ENCODE data around the gene FAM181A. TPM values are rescaled to one million over a fixed set of nuclear protein-coding genes. Genes with fewer than 3 reads are reported as not detected.

FAM181A gene
- total RNA-seq, 1 experiment from 2014 or later: not detected

DNA sequence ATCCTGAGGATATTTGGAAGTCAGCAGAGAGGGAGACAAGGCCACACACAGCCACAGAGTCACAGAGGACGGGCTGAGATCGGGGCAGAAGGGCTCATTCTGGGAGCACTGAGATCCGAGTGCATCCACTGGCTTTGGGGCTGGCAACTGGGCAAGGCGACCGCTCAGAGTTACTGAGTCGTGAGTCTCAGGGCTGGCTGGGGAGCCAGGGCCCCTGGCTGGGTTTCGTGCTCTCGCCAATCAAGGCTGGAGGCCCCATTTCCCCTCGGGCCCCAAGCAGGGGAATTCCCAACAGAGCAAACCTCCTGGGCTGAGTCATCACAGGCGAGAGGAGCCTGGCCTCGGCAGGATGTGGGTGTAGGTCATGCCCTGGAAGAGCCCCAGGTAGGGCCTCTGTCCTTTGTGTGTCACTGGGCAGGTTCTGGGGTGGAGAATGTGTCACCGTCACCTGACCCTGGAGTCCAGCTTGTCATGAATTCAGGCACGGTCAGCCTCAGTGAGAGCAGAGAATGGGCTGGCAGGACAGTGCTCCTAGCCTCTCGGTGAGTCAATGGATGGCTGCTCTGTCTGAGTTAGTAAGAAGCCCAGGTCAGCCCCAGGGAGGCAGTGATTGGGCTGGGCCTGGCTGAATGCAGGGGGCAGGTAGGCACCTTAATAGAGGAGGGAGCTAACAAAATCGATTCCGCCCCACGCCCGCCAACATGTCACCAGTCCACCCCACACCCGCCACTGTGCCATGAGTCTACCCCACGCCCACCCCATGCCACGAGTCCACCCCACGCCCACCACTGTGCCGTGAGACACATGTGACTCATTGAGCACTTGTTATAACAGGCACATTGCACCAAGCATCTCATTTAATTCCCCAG lies 32.3 kb downstream of the FAM181A start:
- Histone ChIP-seq H3T11ph (ENCODE audit: low read length) (no peak overlapping the region), H2BK20ac (ENCODE audit: low read depth, low read length, poor library complexity, severe bottlenecking) (no peak overlapping the region), H2BK12ac (ENCODE audit: insufficient read length, low read depth, low read length) (no peak overlapping the region), H3K23me2 (ENCODE audit: insufficient read length, low read depth, low read length, poor library complexity, severe bottlenecking) (no peaks in the 10 kb centered on the region), H3K4ac (ENCODE audit: low read depth, low read length) (no peak overlapping the region), H3K79me1 (ENCODE audit: insufficient read depth, low read depth, low read length, poor library complexity, severe bottlenecking) (no peaks in the 10 kb centered on the region), H2AFZ (ENCODE audit: low read length) (no peak overlapping the region), H3K9me3 (ENCODE audit: control insufficient read depth, low read depth, low read length) (no peaks in the 10 kb centered on the region), H3K18ac (ENCODE audit: insufficient read length, low read depth, low read length) (peak overlapping the region; percentile 6), H3K4me1 (ENCODE audit: insufficient read depth, low read length) (no peaks in the 10 kb centered on the region), H3K79me2 (ENCODE audit: insufficient read depth, low read length) (no peaks in the 10 kb centered on the region), H2AK5ac (ENCODE audit: insufficient read length, low read length) (no peak overlapping the region), H3K56ac (ENCODE audit: insufficient read length, low read depth, low read length) (no peak overlapping the region), H4K5ac (ENCODE audit: insufficient read length, low read depth, low read length) (no peak overlapping the region), H4K91ac (ENCODE audit: insufficient read length, low read depth, low read length) (no peak overlapping the region), H4K8ac (replicated peaks; ENCODE audit: insufficient read length, low read depth, low read length) (no peak overlapping the region), H3K4me2 (ENCODE audit: insufficient read depth, insufficient read length, low read length) (no peak overlapping the region), H3K14ac (ENCODE audit: insufficient read depth, low read length) (no peak overlapping the region), H3K27ac (ENCODE audit: insufficient read length, low read depth, low read length) (no peak overlapping the region), H2BK15ac (ENCODE audit: low read depth, low read length) (no peak overlapping the region), H4K20me1 (ENCODE audit: control insufficient read depth, insufficient read depth, insufficient read length) (no peaks in the 10 kb centered on the region), H3K9ac (ENCODE audit: extremely low read depth, insufficient read length, low read length) (no peak overlapping the region), H2BK120ac (ENCODE audit: low read depth, low read length, poor library complexity, severe bottlenecking) (no peak overlapping the region), H3K23ac (ENCODE audit: insufficient read length, low read depth, low read length) (no peak overlapping the region), H2BK5ac (ENCODE audit: insufficient read length, low read length) (no peak overlapping the region), H3K27me3 (ENCODE audit: insufficient read depth, low read length) (no peaks in the 10 kb centered on the region)
- H3K36me3 Mint-ChIP-seq (ENCODE audit: insufficient read depth in 1 of 3, low read depth in 3 of 3): no peaks in the 10 kb centered on the region
- peak overlapping the region in 1 of 3 experiments; percentile 91; a peak in 2 of 7 replicates for H3K27ac Mint-ChIP-seq
- peak; percentile 83 for DNase-seq
- H3K9me3 Mint-ChIP-seq: no peaks in the 10 kb centered on the region
- no CpG with 5 or more reads among the region's 23 CpGs for WGBS (ENCODE audit: extremely low coverage, insufficient read length, low lambda C conversion rate)
- H3K4me1 Mint-ChIP-seq: peaks cover 24 to 29% of the 10 kb centered on the region in 2 experiments
- TF ChIP-seq, protein P1, sequence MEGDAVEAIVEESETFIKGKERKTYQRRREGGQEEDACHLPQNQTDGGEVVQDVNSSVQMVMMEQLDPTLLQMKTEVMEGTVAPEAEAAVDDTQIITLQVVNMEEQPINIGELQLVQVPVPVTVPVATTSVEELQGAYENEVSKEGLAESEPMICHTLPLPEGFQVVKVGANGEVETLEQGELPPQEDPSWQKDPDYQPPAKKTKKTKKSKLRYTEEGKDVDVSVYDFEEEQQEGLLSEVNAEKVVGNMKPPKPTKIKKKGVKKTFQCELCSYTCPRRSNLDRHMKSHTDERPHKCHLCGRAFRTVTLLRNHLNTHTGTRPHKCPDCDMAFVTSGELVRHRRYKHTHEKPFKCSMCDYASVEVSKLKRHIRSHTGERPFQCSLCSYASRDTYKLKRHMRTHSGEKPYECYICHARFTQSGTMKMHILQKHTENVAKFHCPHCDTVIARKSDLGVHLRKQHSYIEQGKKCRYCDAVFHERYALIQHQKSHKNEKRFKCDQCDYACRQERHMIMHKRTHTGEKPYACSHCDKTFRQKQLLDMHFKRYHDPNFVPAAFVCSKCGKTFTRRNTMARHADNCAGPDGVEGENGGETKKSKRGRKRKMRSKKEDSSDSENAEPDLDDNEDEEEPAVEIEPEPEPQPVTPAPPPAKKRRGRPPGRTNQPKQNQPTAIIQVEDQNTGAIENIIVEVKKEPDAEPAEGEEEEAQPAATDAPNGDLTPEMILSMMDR (conservative IDR thresholded peaks at IDR 0.05): no peak
- no peaks in the 10 kb centered on the region; the same call in 1 of the 2 replicates for H3K27me3 Mint-ChIP-seq (ENCODE audit: low read depth)
- H3K4me3 Mint-ChIP-seq: no peak overlapping the region; a peak in 2 of 5 replicates

Data from H9 (cell line).